Measurements from ENCODE around the gene WDR33. TPM values are rescaled to one million over a fixed set of nuclear protein-coding genes. Genes with fewer than 3 reads are reported as not detected.

WDR33 gene
- total and polyA plus RNA-seq, 4 donors, result 8.1 to 55.1 (median 29.5) TPM

GRCh38 chr2:127664065-127664894 is 146.7 kb downstream of the WDR33 start:
- Histone ChIP-seq H3K27ac (ENCODE audit: low read depth in 1 of 2, low read length in 2 of 2) (peak overlapping the region in 1 of 2 donors; percentile 14), H3K9me3 (ENCODE audit: control insufficient read depth, low read length) (no peaks in the 10 kb centered on the region), H3K27me3 (ENCODE audit: control insufficient read depth in 1 of 2, insufficient read depth in 2 of 2, low read length in 1 of 2) (no peaks in the 10 kb centered on the region), H3K4me3 (ENCODE audit: low read length in 2 of 2) (peak overlapping the region; percentile 21 to 23), H3K4me1 (ENCODE audit: control insufficient read depth in 1 of 2, insufficient read depth in 2 of 2, low read length in 2 of 2) (no peaks in the 10 kb centered on the region), H3K36me3 (ENCODE audit: control insufficient read depth in 1 of 2, insufficient read depth in 2 of 2, low read length in 1 of 2) (no peaks in the 10 kb centered on the region)
- DNase-seq (peak; percentile 43 to 77), ATAC-seq (ENCODE audit: low FRiP score) (peak; percentile 13)
- intact Hi-C loops (cut with DNase I), result no loop called here
- WGBS, 2 donors, result 9 to 25% methylated on average over 63 to 69 of the region's 69 CpGs

- intact Hi-C loops (cut with DNase I), result no loop called here
- no peak overlapping the region for H3K27ac ChIP-seq (ENCODE audit: low read depth in 1 of 2, low read length in 2 of 2)
- ATAC-seq (ENCODE audit: low FRiP score) (no peak), DNase-seq (peak in 1 of 2 donors; percentile 51)
- H3K36me3 ChIP-seq (ENCODE audit: control insufficient read depth in 1 of 2, insufficient read depth in 2 of 2, low read length in 1 of 2), result no peaks in the 10 kb centered on the region
- no peaks in the 10 kb centered on the region for H3K27me3 ChIP-seq (ENCODE audit: control insufficient read depth in 1 of 2, insufficient read depth in 2 of 2, low read length in 1 of 2)
- no peaks in the 10 kb centered on the region for H3K4me1 ChIP-seq (ENCODE audit: control insufficient read depth in 1 of 2, insufficient read depth in 2 of 2, low read length in 2 of 2)
- no peaks in the 10 kb centered on the region for H3K9me3 ChIP-seq (ENCODE audit: control insufficient read depth, low read length)
- WGBS, 2 donors, result 48% methylated on average over 6 of the region's 6 CpGs
- H3K4me3 ChIP-seq (ENCODE audit: low read length in 2 of 2), result peak overlapping the region in 1 of 2 donors; percentile 21
These were observed 147.4 kb downstream of the WDR33 start for GRCh38 chr2:127663566-127664064.

DNA sequence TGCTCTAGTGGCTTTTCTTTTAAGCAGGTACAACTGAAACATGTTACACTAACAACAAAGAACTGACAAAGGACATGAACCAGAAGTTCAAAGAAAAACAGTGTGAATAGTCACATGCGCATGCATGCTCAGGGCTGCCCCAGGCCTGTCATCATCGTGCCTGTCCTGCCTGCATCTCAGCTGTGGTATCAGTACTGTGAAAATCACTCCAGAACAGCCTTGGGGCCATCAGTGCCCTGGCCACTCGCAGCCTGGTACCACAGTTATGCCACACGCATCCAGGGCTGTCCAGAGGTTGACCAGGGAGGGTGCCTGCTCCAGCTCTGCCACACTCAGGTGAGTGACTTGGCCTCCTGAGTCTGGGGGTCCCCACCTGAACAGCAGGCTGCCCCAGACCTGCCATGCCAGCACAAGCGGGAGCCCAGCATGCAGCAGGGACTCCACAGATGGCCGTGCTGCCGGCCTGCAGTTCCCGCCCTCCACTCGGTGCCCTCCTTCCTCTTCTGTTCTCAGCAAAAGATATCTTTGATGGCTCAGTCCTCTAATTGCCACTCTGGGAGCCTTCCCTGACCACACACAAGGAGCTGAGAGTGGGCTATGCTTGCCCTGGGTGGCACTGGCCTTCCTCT is 147.9 kb downstream of the WDR33 start:
- no peak overlapping the region for H3K4me3 ChIP-seq (ENCODE audit: low read length in 2 of 2)
- H3K27ac ChIP-seq (ENCODE audit: low read depth in 1 of 2, low read length in 2 of 2), result peak overlapping the region in 1 of 2 donors; percentile 25
- no peaks in the 10 kb centered on the region for H3K9me3 ChIP-seq (ENCODE audit: control insufficient read depth, low read length)
- no peaks in the 10 kb centered on the region for H3K27me3 ChIP-seq (ENCODE audit: control insufficient read depth in 1 of 2, insufficient read depth in 2 of 2, low read length in 1 of 2)
- no peaks in the 10 kb centered on the region for H3K4me1 ChIP-seq (ENCODE audit: control insufficient read depth in 1 of 2, insufficient read depth in 2 of 2, low read length in 2 of 2)
- no peaks in the 10 kb centered on the region for H3K36me3 ChIP-seq (ENCODE audit: control insufficient read depth in 1 of 2, insufficient read depth in 2 of 2, low read length in 1 of 2)
- DNase-seq (peak; percentile 43 to 68), ATAC-seq (ENCODE audit: low FRiP score) (no peak)
- 14 to 22% methylated on average over 9 of the region's 9 CpGs for WGBS, 2 donors
- intact Hi-C loops (cut with DNase I), result no loop called here

DNA sequence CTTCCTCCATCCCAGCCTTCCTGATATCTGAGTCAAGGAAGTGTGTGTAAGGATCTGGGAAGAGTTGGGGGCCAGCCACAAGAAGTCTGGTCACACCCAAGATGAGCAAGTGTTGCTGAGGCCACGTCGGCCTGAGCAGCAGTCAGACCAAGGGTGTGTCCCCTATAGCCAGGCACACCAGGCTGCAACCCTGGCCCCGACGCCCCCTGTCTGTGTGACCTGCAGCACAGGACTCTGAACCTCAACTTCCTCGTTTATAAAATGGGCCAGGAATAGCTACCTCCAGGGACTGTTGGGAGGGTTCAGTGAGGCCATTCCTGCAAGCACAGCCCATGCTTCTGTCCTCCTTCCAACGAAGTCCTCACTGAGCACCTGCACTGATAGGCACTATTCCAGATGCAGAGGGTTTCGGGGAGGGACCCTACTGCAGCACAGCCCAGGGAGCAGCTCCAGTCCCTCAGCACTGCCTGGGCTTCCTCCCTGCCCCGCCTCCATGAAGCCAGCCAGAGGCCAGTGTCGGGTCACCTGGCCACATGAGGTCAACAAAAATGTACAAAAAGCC is 148.9 kb downstream of the WDR33 start:
- Histone ChIP-seq H3K9me3 (ENCODE audit: control insufficient read depth, low read length) (no peaks in the 10 kb centered on the region), H3K4me1 (ENCODE audit: control insufficient read depth in 1 of 2, insufficient read depth in 2 of 2, low read length in 2 of 2) (no peaks in the 10 kb centered on the region), H3K36me3 (ENCODE audit: control insufficient read depth in 1 of 2, insufficient read depth in 2 of 2, low read length in 1 of 2) (no peaks in the 10 kb centered on the region), H3K27ac (ENCODE audit: low read depth in 1 of 2, low read length in 2 of 2) (peak overlapping the region in 1 of 2 donors; percentile 49), H3K4me3 (ENCODE audit: low read length in 2 of 2) (no peak overlapping the region), H3K27me3 (ENCODE audit: control insufficient read depth in 1 of 2, insufficient read depth in 2 of 2, low read length in 1 of 2) (no peaks in the 10 kb centered on the region)
- intact Hi-C loops (cut with DNase I), result no loop called here
- peak; percentile 62 to 82 for DNase-seq
- WGBS, 2 donors, result 38 to 39% methylated on average over 9 of the region's 9 CpGs
- peak; percentile 1 for ATAC-seq (ENCODE audit: low FRiP score)

DNA sequence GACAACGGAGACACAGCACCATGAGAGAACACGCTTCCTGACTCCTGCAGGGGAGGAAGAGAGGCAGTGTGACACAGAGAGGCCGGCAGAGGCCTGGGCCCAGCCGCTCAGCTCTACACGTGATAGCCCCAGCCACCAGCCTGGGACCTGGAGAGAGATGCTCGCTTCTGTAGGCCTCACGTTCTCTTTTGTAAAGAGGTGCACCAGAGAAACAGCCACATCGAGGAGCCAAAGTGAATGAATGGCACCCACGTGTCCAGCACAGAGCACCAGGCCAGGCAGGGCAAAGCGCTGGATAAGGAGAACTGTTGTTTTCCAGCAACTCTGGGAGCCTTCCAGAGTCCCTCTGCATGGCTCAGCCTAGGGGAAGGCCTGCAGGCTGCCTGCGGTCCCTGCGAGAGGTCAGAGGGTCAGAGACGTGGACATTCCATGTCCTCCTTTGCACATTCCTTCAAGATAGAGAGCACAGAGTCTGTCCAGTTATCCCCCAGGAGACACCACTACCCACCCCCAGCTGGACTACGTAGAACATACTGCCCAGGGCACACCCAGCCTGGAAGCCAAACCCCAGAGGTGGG is 149.8 kb downstream of the WDR33 start:
- H3K36me3 ChIP-seq (ENCODE audit: control insufficient read depth in 1 of 2, insufficient read depth in 2 of 2, low read length in 1 of 2), result peaks cover 0 to 2% of the 10 kb centered on the region in 2 donors
- 35 to 36% methylated on average over 14 of the region's 14 CpGs for WGBS, 2 donors
- ATAC-seq (ENCODE audit: low FRiP score), result no peak
- no peaks in the 10 kb centered on the region for H3K27me3 ChIP-seq (ENCODE audit: control insufficient read depth in 1 of 2, insufficient read depth in 2 of 2, low read length in 1 of 2)
- intact Hi-C loops (cut with DNase I), result no loop called here
- no peaks in the 10 kb centered on the region for H3K9me3 ChIP-seq (ENCODE audit: control insufficient read depth, low read length)
- H3K27ac ChIP-seq (ENCODE audit: low read depth in 1 of 2, low read length in 2 of 2), result peak overlapping the region in 1 of 2 donors; percentile 23
- H3K4me1 ChIP-seq (ENCODE audit: control insufficient read depth in 1 of 2, insufficient read depth in 2 of 2, low read length in 2 of 2), result no peaks in the 10 kb centered on the region
- peak; percentile 52 to 70 for DNase-seq
- H3K4me3 ChIP-seq (ENCODE audit: low read length in 2 of 2), result no peak overlapping the region

DNA sequence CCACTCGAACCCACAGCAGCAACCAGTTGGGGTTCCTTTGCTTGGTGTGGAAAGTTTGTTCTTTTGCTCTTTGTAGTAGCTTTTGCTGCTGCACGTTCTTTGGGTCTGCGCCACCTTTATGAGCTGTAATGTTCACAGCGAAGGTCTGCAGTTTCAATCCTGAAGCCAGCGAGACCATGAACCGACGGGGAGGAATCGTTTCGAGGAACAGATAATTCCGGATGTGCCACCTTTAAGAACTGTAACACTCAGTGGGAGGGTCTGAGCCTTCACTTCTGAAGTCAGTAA is 150.7 kb downstream of the WDR33 start:
- no peak overlapping the region for H3K4me3 ChIP-seq (ENCODE audit: low read length in 2 of 2)
- no peaks in the 10 kb centered on the region for H3K9me3 ChIP-seq (ENCODE audit: control insufficient read depth, low read length)
- peaks cover 0 to 2% of the 10 kb centered on the region in 2 donors for H3K36me3 ChIP-seq (ENCODE audit: control insufficient read depth in 1 of 2, insufficient read depth in 2 of 2, low read length in 1 of 2)
- 89% methylated on average over 10 of the region's 10 CpGs for WGBS, 2 donors
- intact Hi-C loops (cut with DNase I), result no loop called here
- no peak overlapping the region for H3K27ac ChIP-seq (ENCODE audit: low read depth in 1 of 2, low read length in 2 of 2)
- ATAC-seq (ENCODE audit: low FRiP score) (no peak), DNase-seq (peak; percentile 9 to 21)
- no peaks in the 10 kb centered on the region for H3K27me3 ChIP-seq (ENCODE audit: control insufficient read depth in 1 of 2, insufficient read depth in 2 of 2, low read length in 1 of 2)
- no peaks in the 10 kb centered on the region for H3K4me1 ChIP-seq (ENCODE audit: control insufficient read depth in 1 of 2, insufficient read depth in 2 of 2, low read length in 2 of 2)

DNA sequence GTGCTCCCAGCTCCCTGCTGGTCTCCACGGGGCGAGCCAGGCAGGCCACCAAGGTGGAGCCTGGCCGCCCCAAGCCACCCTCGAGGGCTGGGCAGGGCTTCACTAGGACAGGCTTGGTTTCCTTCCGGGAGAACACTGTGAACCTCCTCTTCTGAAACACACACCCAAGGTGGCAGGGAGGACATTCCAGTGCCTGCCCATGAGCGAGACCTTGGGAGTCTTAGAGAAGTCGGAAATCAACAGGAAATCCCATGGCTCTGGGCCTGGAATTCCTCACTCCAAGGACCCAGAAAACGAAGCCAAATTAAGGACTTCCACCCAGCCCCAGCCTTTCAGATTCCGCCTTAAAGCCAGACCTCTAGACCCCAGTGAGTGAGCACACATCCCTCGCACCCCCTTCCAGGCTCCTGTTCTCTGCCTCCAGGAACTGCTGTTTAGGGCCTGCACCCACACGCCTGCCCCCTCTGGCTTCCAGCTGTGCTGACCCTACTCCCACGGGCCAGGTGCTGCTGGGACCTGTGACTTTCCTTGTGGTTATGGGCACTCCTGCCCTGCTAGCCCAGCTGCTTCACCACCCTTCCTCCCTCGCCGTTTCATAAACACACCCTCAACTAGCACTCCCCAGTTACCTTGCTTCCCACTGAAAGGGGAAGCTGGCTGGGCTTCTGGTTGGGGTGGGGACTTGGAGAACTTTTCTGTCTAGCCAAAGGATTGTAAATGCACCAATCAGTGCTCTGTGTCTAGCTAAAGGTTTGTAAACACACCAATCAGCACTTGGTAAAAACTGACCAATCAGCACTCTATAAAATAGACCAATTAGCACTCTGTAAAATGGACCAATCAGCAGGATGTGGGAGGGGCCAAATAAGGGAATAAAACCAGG is 151.3 kb downstream of the WDR33 start:
- Histone ChIP-seq H3K4me1 (ENCODE audit: control insufficient read depth in 1 of 2, insufficient read depth in 2 of 2, low read length in 2 of 2) (no peaks in the 10 kb centered on the region), H3K27ac (ENCODE audit: low read depth in 1 of 2, low read length in 2 of 2) (peak overlapping the region in 1 of 2 donors; percentile 53), H3K4me3 (ENCODE audit: low read length in 2 of 2) (no peak overlapping the region), H3K36me3 (ENCODE audit: control insufficient read depth in 1 of 2, insufficient read depth in 2 of 2, low read length in 1 of 2) (peaks cover 0 to 2% of the 10 kb centered on the region in 2 donors), H3K27me3 (ENCODE audit: control insufficient read depth in 1 of 2, insufficient read depth in 2 of 2, low read length in 1 of 2) (no peaks in the 10 kb centered on the region), H3K9me3 (ENCODE audit: control insufficient read depth, low read length) (no peaks in the 10 kb centered on the region)
- intact Hi-C loops (cut with DNase I), result no loop called here
- WGBS, 2 donors, result 20 to 26% methylated on average over 14 of the region's 14 CpGs
- ATAC-seq (ENCODE audit: low FRiP score) (peak; percentile 20), DNase-seq (peak; percentile 64 to 70)

All from aorta (tissue), 5 donors.